GM12878 (cell line): ENCODE results near the gene SEC22C. TPM values are rescaled to one million over a fixed set of nuclear protein-coding genes. Genes with fewer than 3 reads are reported as not detected.

Experiments used
- ATAC-seq: fragments of 200-7000 bp; cut with Tn5 transposase; 3 replicates; pipeline ENCODE4 v1.9.1; 2020; ENCODE audit warnings: mild to moderate bottlenecking, moderate library complexity
- BruUV-seq: library from RNA; stranded (reverse); fragments of 400-500 nt; replicated peaks from 2 replicates; lab custom pipeline; 2021; lab: Mats Ljungman, UMichigan
- CTCF ChIA-PET: fragments of 300-600 bp; sonication (Branson Sonifier 250); formaldehyde crosslinking; extraction: SDS; loops from one replicate; lab custom pipeline; 2021; ENCODE audit warnings: inconsistent platforms; lab: Yijun Ruan, JAX
- POLR2A ChIA-PET: fragments of 350-600 bp; formaldehyde crosslinking; extraction: SDS; loops from one replicate; lab custom pipeline; 2021; ENCODE audit warnings: inconsistent platforms; lab: Charles Lee
- RAD21 ChIA-PET: fragments of 300-600 bp; sonication (Branson Sonifier 250); formaldehyde crosslinking; loops from one replicate; lab custom pipeline; 2023; ENCODE audit warnings: antibody characterized with exemption; ENCODE audit not compliant: unreplicated experiment; lab: Charles Lee
- SMC1A ChIA-PET: fragments of 300-600 bp; sonication (Branson Sonifier 250); formaldehyde crosslinking; loops from one replicate; lab custom pipeline; 2023; ENCODE audit not compliant: unreplicated experiment, uncharacterized antibody; lab: Charles Lee
- DNase-seq: peaks from one replicate; pipeline ENCODE4 v3.0.0-alpha.2; 2011; ENCODE audit warnings: low read depth, low spot score
- FAIRE-seq: peaks from 3 replicates; lab custom pipeline; 2011; peaks lifted over from hg19 to GRCh38; lab: Jason Lieb, UNC
- H2AFZ ChIP-seq: 2 replicates; pipeline ENCODE4 v1.6.0; 2011; ENCODE audit warnings: low read depth, low read length, control low read depth; ENCODE audit not compliant: control insufficient read depth
- H3K27ac ChIP-seq: 2 replicates; pipeline ENCODE4 v1.5.1; 2011; ENCODE audit warnings: control low read depth; ENCODE audit not compliant: control insufficient read depth, insufficient read depth
- H3K27me3 ChIP-seq, 2 experiments: replicated peaks in 1 of 2; 2 replicates each; pipeline versions ENCODE4 v1.6.0 to v1.6.1; 2011; ENCODE audit warnings: low read length in 1 of 2; ENCODE audit not compliant: control insufficient read depth in 2 of 2, insufficient read depth in 2 of 2
- H3K36me3 ChIP-seq, 2 experiments: 2 replicates each; pipeline ENCODE4 v1.5.1; 2011; ENCODE audit warnings: low read length in 1 of 2; ENCODE audit not compliant: control insufficient read depth in 2 of 2, insufficient read depth in 2 of 2
- H3K4me1 ChIP-seq: 2 replicates; pipeline ENCODE4 v1.6.1; 2011; ENCODE audit warnings: mild to moderate bottlenecking, low read length, moderate library complexity, mixed read lengths; ENCODE audit not compliant: control insufficient read depth, insufficient read depth
- H3K4me2 ChIP-seq: 2 replicates; pipeline ENCODE4 v1.6.0; 2011; ENCODE audit warnings: control low read depth; ENCODE audit not compliant: control insufficient read depth, insufficient read depth
- H3K4me3 ChIP-seq: fragments of 200-600 bp; sonication (generic); 2 replicates; pipeline ENCODE4 v1.5.1; 2016
- H3K79me2 ChIP-seq: 2 replicates; pipeline ENCODE4 v1.6.0; 2011; ENCODE audit warnings: low read length; ENCODE audit not compliant: control insufficient read depth, insufficient read depth
- H3K9ac ChIP-seq: 2 replicates; pipeline ENCODE4 v1.8.0; 2011; ENCODE audit warnings: low read length, control low read depth, mixed read lengths; ENCODE audit not compliant: control insufficient read depth, insufficient read depth
- H3K9me3 ChIP-seq: replicated peaks from 3 replicates; pipeline ENCODE4 v1.5.1; 2011; ENCODE audit warnings: mild to moderate bottlenecking, low read length; ENCODE audit not compliant: control insufficient read depth, insufficient read depth
- H4K20me1 ChIP-seq: 2 replicates; pipeline ENCODE4 v1.6.0; 2011; ENCODE audit not compliant: control insufficient read depth, insufficient read depth
- CBX3 ChIP-seq: fragments of 200-600 bp; sonication (generic); IDR thresholded peaks from 2 replicates; pipeline ENCODE4 v1.6.1; 2016; ENCODE audit warnings: low read depth, borderline replicate concordance
- IKZF2 ChIP-seq, 2 experiments: fragments of 450-650 bp; IDR thresholded peaks; 2 replicates each; pipeline ENCODE4 v1.6.1; 2017; ENCODE audit warnings: mild to moderate bottlenecking in 2 of 2, moderate library complexity in 2 of 2
- KAT2A ChIP-seq: conservative IDR thresholded peaks from 2 replicates; pipeline ENCODE4 v1.6.1; 2011; ENCODE audit warnings: low read depth, low read length; ENCODE audit not compliant: control insufficient read depth
- KLF5 ChIP-seq: fragments of 450-650 bp; IDR thresholded peaks from 2 replicates; pipeline ENCODE4 v1.6.1; 2014; ENCODE audit warnings: mild to moderate bottlenecking; ENCODE audit not compliant: partially characterized antibody
- LARP7 ChIP-seq: fragments of 450-650 bp; IDR thresholded peaks from 2 replicates; pipeline ENCODE4 v1.6.1; 2017; ENCODE audit warnings: mild to moderate bottlenecking
- MYB ChIP-seq: fragments of 150-350 bp; IDR thresholded peaks from 2 replicates; pipeline ENCODE4 v1.6.1; 2014; ENCODE audit warnings: mild to moderate bottlenecking, low read depth, low read length, borderline replicate concordance
- POLR2AphosphoS2 ChIP-seq: IDR thresholded peaks from 2 replicates; pipeline ENCODE4 v1.6.1; 2011; ENCODE audit warnings: low read depth, mild to moderate bottlenecking, low read length, improper control_type of control experiment, moderate library complexity
- SIX5 ChIP-seq: IDR thresholded peaks from 2 replicates; pipeline ENCODE4 v1.6.1; 2011; ENCODE audit warnings: mild to moderate bottlenecking, low read depth, low read length, moderate library complexity; ENCODE audit not compliant: severe bottlenecking
- SREBF2 ChIP-seq: IDR thresholded peaks from 2 replicates; pipeline ENCODE4 v1.6.1; 2012; ENCODE audit warnings: mild to moderate bottlenecking, low read length
- WGBS: methylation state at CpG from one replicate; pipeline ENCODE4 v1.1.6; 2016; ENCODE audit warnings: low lambda C conversion rate; ENCODE audit not compliant: insufficient replicate concordance, insufficient coverage; ENCODE audit errors: missing lambda C conversion rate; 5-methylcytosine and 5-hydroxymethylcytosine counted together
- in situ Hi-C: fragments of 300-500 bp; cut with MboI; formaldehyde crosslinking; loops from 9 replicates; pipeline ENCODE4 v1.14.3; 2018; ENCODE audit warnings: mixed read lengths
- intact Hi-C: fragments of 100-400 bp; cut with micrococcal nuclease; formaldehyde crosslinking; loops from one replicate; pipeline ENCODE4 v1.14.2; 2022; ENCODE audit not compliant: unreplicated experiment
- polyA plus RNA-seq, 11 experiments: library from polyadenylated mRNA; depleted of rRNA in 4 of 11; unstranded in 6 of 11; stranded (reverse) in 5 of 11; fragments of >200 nt; fragmentation: Nextera tagmentation in 4 of 11; fragmentation: Illumina TruSeq in 1 of 11; extraction: Ambion mirVana in 4 of 11; extraction: Trizol in 1 of 11; gene quantifications; 1 replicate in 1 of 11; 2 replicates in 10 of 11; pipeline versions ENCODE4 v1.2.1 to v1.2.3, GENCODE V29; 2011 to 2016; ENCODE audit warnings: inconsistent platforms in 2 of 11, missing spikeins in 2 of 11, low read depth in 1 of 11
- total RNA-seq, 4 experiments: library from RNA; depleted of rRNA in 3 of 4; stranded (reverse); fragments of >200 nt in 3 of 4; fragmentation: Illumina TruSeq in 1 of 4; extraction: Trizol in 1 of 4; gene quantifications; 2 replicates each; pipeline versions ENCODE4 v1.2.1 to v1.2.3, GENCODE V29; 2013 to 2021
- TF ChIP-seq, protein P1 (sequence below): IDR thresholded peaks from 2 replicates; pipeline ENCODE4 v1.6.1; 2011; ENCODE audit warnings: low read depth, low read length, improper control_type of control experiment, borderline replicate concordance
- TF ChIP-seq, protein P2 (sequence below), 3 experiments: IDR thresholded peaks in 2 of 3; conservative IDR thresholded peaks in 1 of 3; 2 replicates each; pipeline ENCODE4 v1.5.1; 2011; ENCODE audit warnings: low read depth in 3 of 3, low read length in 3 of 3, mild to moderate bottlenecking in 3 of 3, control low read depth in 2 of 3, moderate library complexity in 2 of 3, inconsistent platforms in 1 of 3, mixed read lengths in 1 of 3; ENCODE audit not compliant: control insufficient read depth in 2 of 3, insufficient read depth in 1 of 3; ENCODE audit errors: extremely low read depth in 1 of 3
- TF ChIP-seq, protein P3 (sequence below): IDR thresholded peaks from 2 replicates; pipeline ENCODE4 v1.6.1; 2011; ENCODE audit warnings: low read depth, mild to moderate bottlenecking, low read length, moderate library complexity, borderline replicate concordance; ENCODE audit errors: extremely low read depth

The SEC22C gene
- total and polyA plus RNA-seq, 10 of the 15 experiments (the other 5 are each of a cell fraction or from before 2014, with no cell fraction given) = 15.6 to 47.0 (median 39.1) TPM

DNA sequence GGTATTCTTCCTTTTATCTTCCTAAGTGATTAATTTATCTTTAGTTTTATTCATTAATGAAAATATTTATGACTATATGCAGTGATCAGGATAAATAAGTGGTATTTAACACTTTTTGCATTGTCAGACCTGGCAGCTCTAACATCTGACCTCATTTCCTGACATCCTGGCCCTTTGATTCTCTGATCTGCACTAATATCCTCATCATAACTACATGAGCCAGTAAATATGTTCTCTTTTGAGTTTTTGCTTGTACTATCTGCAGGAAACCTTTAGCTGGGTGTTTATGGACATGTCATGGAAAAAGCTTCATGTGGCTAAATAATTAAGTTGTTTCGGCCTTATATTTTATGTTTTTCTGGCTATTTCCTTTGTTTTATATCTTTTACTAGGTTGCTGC is 29.2 kb upstream of the SEC22C start (continued):
- TF ChIP-seq, protein P1, sequence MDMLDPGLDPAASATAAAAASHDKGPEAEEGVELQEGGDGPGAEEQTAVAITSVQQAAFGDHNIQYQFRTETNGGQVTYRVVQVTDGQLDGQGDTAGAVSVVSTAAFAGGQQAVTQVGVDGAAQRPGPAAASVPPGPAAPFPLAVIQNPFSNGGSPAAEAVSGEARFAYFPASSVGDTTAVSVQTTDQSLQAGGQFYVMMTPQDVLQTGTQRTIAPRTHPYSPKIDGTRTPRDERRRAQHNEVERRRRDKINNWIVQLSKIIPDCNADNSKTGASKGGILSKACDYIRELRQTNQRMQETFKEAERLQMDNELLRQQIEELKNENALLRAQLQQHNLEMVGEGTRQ = no peak
- TF ChIP-seq LARP7 (no peak), KLF5 (no peak), POLR2AphosphoS2 (no peak), MYB (no peak)
- TF ChIP-seq, protein P2, sequence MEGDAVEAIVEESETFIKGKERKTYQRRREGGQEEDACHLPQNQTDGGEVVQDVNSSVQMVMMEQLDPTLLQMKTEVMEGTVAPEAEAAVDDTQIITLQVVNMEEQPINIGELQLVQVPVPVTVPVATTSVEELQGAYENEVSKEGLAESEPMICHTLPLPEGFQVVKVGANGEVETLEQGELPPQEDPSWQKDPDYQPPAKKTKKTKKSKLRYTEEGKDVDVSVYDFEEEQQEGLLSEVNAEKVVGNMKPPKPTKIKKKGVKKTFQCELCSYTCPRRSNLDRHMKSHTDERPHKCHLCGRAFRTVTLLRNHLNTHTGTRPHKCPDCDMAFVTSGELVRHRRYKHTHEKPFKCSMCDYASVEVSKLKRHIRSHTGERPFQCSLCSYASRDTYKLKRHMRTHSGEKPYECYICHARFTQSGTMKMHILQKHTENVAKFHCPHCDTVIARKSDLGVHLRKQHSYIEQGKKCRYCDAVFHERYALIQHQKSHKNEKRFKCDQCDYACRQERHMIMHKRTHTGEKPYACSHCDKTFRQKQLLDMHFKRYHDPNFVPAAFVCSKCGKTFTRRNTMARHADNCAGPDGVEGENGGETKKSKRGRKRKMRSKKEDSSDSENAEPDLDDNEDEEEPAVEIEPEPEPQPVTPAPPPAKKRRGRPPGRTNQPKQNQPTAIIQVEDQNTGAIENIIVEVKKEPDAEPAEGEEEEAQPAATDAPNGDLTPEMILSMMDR (IDR thresholded peaks at IDR 0.05 in 2 of 3, conservative IDR thresholded peaks at IDR 0.05 in 1 of 3; ENCODE audit: control insufficient read depth in 2 of 3, extremely low read depth in 1 of 3, insufficient read depth in 1 of 3, low read depth in 3 of 3, low read length in 3 of 3) = no peak
- TF ChIP-seq, protein P3, sequence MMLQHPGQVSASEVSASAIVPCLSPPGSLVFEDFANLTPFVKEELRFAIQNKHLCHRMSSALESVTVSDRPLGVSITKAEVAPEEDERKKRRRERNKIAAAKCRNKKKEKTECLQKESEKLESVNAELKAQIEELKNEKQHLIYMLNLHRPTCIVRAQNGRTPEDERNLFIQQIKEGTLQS = no peak

DNA sequence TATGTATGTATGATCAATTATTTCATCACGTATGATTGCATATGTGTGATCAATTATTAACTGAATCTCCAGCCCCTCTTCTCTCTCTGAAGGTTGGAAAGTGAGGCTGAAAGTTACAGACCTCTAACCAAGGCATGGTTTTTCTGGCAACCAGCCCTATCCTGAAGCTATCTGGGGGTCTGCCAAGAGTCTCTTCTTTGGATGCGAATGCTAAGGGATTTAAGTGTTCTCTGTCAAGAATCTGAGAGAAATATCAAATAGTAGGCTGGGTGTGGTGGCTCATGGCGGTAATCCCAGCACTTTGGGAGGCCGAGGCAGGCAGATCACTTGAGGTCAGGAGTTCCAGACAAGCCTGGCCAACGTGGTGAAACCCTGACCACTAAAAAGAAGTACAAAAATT is 26.8 kb upstream of the SEC22C start:
- ChIA-PET RAD21 (no interaction called here), SMC1A (interaction anchor here (1.1 to 1.7 kb wide), 2 partner anchors 13 to 16 kb away, joined by 5 read pairs; no protein-coding TSS in a partner anchor), CTCF (interaction anchor here (1.1 to 1.4 kb wide), 2 partner anchors 12 to 26 kb away, joined by 3 to 4 read pairs; partner anchors contain the start of gene SEC22C), POLR2A (no interaction called here)
- in situ Hi-C loops = no loop called here
- ATAC-seq (no peak), DNase-seq (no peak)
- Histone ChIP-seq H3K4me1 (peaks cover 3% of the 10 kb centered on the region; the same call in 1 of the 2 replicates), H2AFZ (no peak overlapping the region), H3K36me3 (peaks cover 0 to 21% of the 10 kb centered on the region in 2 experiments; a peak in 3 of 4 replicates), H3K4me2 (no peak overlapping the region), H3K9me3 (no peaks in the 10 kb centered on the region; the same call in 1 of the 3 replicates)
- no TSS peak for BruUV-seq
- TF ChIP-seq SIX5 (no peak), KAT2A (no peak), IKZF2 (IDR thresholded peaks at IDR 0.05) (no peak), CBX3 (no peak), SREBF2 (no peak)
- TF ChIP-seq, all 136 proteins: peak for 0
- no peak overlapping the region for H3K4me3 ChIP-seq
- H3K27me3 ChIP-seq = no peaks in the 10 kb centered on the region
- FAIRE-seq = no peak
- intact Hi-C loops = no loop called here
- no peaks in the 10 kb centered on the region for H4K20me1 ChIP-seq
- no peak overlapping the region for H3K27ac ChIP-seq
- H3K79me2 ChIP-seq = peaks cover 93% of the 10 kb centered on the region
- 80% methylated on average over 5 of the region's 5 CpGs for WGBS
- H3K9ac ChIP-seq = no peak overlapping the region
